T-helper 9 cell (primary cell): ENCODE results near the gene SH3RF3.

Source experiments
- DNase-seq: peaks from one replicate; pipeline ENCODE4 v3.0.0-alpha.2; 2020

Gene SH3RF3

DNA sequence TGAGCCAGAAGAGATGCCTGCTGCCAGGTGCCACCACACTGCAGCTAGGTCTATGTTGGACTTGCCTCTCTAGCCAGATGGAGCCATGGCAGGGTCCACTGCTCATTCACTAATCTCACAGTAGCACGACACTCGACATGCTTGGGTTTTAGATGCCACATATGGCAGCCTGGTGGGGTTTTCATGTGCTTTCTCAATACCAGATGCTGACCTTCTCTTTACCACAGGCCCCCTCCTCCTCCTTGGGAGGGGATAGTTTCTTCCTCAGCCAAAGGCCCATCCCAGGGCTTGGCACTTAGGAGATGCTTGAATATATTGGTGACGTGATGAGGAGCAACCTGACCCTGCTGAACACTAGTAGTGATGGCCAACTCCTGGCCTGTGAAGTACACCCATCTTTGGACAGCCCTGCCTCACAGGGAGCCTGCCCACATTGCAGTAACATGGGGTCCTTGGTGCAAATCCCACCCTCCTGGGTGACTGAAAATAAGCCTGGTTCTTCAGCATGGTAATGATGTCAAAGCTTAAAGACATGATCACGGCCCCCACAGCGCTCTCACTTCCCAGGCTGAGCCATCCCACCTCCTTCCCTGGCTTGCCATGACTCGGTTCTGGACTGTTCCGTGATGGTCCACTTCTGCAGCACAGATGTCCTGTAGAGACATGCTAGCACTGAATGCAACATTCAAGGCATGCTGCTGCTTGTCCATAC is 227.5 kb downstream of the SH3RF3 start:
- DNase-seq: no peak

DNA sequence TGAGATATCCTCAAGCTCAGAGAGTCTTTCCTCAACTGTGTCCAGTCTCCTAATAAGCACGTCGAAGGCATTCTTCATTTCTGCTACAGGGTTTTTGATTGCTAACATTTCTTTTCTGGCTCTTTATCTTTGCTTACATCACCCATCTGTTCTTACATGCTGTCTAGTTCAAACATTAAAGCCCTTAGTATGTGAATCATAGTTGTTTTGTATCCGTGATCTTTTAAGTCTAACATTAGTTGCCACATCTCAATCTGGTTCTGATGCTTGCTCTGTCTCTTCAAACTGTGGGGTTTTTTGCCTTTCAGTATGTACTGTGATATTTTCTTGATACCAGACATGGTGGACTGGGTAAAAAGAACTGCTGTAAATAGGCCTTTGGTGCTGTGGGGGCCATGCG is 235.2 kb downstream of the SH3RF3 start:
- DNase-seq: no peak

DNA sequence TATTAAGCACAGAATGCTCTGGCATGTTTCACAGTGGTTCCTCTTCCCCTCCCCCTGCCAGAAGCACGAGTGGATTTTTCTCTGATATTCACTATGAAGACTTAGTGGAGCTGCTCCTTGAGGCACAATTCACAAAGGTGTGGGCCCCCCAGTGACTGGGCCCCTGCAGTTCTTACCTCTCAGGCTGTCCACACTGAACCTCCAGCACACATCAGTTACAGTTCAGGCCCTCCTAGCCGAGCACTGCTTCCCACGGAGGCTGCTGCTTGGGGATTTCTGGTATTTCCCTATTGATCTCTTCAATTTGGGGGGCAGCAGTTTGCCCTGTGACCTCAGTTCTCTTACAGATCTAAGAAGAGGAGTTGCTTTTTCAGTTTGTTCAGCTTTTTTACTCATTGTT is 236.1 kb downstream of the SH3RF3 start:
- no peak for DNase-seq

DNA sequence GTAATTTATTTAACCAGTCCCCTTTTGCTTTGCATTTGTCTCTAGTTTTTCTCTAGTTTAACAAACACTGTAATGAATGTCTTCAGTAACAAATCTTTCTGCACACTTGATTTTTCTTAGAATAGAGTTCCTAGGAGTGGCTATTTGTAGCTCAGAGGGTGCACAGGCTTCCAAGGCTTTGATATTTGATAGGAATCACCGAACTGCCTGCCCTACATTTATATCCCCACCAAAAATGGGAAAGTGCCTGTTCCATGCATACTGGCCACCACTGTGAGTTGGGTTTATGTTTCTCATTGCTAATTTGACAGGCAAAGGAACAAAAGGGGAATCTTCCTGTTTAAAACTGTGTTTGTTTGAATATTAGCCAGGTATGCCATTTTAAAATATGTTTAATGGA is 238.7 kb downstream of the SH3RF3 start:
- DNase-seq: no peak

GRCh38 chr2:109368798-109369197 is 239.8 kb downstream of the SH3RF3 start:
- no peak for DNase-seq

DNA sequence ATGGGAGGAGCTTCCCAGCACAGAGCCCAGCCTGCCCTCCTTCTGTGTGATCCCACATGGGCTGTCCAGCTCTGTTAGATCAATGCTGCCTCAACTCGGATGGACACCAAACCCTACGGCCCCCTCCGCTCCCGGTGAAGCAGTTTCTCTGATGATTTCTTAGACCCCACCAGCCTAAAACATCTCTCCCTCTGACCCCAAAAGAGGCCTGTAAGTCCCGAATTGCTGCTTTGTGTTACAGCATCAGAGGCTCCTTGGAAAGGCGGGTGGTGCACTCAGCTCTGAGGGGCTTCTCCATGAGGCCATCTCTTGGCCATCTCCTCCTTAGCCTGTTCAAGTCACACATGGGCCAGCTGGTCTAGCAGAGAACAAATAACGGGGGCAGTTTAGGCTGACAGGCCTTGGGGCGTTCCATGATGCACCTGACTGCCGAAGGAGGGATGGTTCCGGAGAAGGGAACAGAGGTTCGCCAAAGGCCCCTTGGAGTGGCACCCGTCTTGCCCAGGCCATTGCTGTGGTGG is 240.7 kb downstream of the SH3RF3 start:
- DNase-seq: no peak

- no peak for DNase-seq
Observed at GRCh38 chr2:109370399-109371035, 241.5 kb downstream of the SH3RF3 start.

GRCh38 chr2:109371481-109372170 is 242.6 kb downstream of the SH3RF3 start:
- no peak for DNase-seq

DNA sequence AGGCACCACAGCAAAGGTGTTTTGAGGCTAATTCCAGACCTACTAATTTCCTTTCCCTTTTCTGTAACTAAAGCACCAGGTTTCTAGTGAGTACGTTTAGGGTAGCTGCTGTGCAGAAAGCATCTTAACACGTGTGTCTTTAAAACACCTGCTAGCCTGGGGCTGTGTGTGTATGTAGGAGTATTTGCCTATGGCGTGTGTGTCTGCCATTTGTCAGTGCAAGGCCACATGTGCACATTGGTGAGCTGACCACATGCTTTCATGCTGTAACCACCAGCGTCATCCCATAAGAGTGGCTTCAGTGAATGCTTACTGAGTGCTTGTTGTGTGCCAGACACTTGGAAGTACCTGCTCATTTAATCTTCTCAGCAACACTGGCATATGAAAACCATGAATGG is 243.2 kb downstream of the SH3RF3 start:
- no peak for DNase-seq

- DNase-seq: no peak
Observed at GRCh38 chr2:109372614-109373013, 243.6 kb downstream of the SH3RF3 start.

DNA sequence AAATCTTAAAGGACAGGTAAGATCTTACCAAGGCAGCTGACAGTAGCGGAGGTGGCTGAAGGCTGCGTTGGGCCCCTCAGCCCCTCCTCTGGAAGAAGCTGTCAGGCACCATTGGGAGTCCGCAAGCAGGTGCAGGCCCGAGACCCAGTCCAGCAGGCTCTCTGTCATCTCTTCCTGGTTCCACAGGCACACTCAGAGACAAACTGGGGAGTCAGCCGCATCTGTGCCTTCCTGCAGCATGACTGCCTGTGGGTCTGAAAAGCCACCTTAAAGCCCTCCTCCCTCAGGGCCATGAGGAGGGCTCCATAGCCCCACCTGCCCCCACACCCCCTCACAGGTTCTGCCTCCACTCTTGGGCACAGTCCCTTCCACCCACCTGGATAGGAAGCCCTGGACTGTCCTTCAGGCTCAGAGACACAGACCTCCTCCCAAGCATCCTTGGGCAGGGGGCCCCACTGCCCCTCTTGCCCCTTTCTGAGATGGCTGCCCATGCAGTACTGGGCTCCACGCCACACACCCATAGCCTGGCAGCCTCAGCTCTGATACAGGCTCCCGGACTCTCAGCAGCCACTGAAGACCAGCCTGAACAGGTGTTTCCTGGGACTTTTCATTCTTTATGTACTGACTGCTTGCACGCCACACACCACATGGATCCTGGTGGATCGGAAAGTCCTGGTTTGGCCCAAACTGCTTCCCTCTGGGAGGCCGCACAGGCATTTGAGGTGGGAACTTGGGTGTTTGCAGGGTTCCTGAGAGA is 245.0 kb downstream of the SH3RF3 start:
- no peak for DNase-seq

DNA sequence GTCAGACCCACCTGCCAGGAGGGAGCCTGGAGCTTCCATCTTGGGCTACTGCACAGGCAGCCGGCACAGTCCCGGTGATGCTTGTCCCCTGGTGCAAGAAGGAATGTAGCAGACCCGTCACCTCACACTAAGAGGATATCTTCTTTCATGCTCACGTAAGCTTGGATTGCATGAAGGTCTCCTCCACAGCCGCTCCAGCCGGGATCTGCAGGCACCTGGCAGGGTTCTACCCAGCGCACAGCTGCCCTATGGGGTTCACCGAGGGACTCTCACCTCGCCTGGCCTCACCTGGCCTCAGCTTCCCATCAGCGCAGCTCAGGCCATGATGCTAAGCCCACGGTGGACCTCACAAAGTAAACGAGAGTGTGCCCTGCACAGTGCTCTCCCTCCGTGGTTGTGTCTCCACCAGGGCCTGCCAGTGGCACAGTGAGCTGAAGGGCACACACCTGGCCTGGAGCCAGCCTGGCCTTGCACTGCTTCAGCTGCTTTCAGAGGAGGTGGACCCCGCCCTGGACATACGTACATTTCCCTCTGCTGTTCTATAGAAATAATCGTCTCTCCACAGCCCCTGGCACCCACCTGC is 245.6 kb downstream of the SH3RF3 start:
- DNase-seq: no peak

DNA sequence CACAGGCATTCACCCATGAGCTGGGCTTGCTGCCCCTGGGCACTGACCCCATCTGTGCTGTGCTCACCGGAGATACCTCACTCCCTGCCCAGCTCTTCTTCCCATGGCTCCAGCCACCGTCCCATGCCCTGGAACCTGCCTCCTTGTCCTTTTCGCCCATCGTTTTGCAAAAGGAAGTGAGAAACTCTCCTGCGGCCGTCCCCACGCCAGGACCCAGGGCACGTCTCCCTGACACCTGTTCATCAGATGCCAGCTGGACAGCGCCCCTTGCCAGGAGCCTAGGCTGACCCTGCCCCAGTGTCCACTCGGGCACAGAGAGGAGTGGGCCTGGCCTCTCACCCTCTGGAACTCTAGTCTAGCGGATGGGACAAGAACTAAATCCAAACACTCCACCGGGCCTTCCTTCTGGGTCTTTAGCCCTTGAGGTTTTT is 246.1 kb downstream of the SH3RF3 start:
- no peak for DNase-seq

- no peak for DNase-seq
Observed at GRCh38 chr2:109375656-109376055, 246.7 kb downstream of the SH3RF3 start.

- no peak for DNase-seq
Observed at GRCh38 chr2:109376115-109376514, 247.1 kb downstream of the SH3RF3 start.

GRCh38 chr2:109376796-109377495 is 247.9 kb downstream of the SH3RF3 start:
- no peak for DNase-seq

DNA sequence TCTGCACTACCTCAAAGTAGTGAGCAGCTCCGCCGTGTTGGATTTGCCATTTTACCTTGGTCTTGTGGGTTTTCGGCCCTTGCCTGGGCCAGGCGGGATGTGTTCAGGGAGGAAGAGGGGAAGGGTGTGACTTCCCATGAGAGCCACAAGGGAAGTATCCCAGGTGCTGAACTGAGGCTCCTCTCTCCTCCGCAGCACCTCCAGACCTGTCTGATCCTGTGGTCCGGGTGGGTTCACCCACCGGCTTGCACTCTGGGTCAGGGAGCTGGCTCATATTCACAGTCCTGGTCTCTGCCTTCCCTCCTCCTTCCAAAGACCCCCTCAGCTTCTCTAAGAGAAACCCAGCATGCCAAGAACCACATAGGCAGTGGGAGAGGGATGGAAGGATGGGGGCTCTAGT is 249.0 kb downstream of the SH3RF3 start:
- DNase-seq: no peak

DNA sequence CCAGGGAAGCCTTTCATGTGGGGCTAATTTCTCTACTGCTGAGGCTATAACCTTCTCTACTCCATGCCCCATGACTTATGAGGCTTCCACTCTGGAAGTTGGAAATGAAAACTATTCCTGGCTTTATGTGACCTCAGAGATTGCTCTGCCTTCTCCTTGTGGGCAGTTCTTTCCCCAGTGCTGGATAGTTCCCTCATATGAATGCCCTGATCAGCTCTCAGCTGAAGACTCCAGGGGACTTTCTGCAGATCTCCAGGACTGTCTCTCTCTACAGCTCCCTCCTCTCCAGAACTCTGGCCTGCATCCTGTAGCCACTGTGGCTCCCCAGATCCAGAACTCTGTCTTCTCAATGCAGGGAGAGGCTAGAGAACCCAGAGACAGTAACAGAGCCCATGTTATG is 249.7 kb downstream of the SH3RF3 start:
- DNase-seq: no peak

GRCh38 chr2:109379507-109379906 is 250.5 kb downstream of the SH3RF3 start:
- no peak for DNase-seq

GRCh38 chr2:109380502-109381326 is 251.7 kb downstream of the SH3RF3 start:
- no peak for DNase-seq

DNA sequence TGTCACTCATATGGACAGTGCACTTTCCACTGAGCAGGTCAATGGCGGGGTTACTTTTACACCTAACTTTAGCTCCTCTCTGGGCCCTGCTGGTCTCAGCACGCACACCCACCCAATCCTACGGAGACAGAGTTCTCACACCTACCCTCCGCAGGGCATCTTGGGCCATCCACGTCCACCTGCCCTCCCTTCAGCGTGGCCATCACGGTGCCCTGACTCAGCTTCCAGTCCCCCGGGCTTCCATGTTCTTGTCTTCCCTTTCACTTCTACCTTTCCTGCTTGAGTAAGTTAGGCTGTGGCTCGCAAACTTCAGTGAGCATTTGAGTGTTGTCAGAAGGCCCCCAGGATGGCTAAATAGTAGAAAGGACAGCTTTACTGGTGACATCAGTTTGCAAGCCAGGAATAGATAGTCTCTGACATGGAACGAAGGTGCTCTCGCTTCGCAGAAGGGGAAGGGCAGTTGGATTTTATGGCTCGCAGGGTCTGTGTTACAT is 252.4 kb downstream of the SH3RF3 start:
- no peak for DNase-seq
